Activated gamma-delta T cell treated with anti-CD3 and anti-CD28 coated beads, Interleukin-2, amount 50 U/mL, for 16 hours (primary cell): Measurements from ENCODE around the gene LCN10.

Experiments used
- DNase-seq: peaks from one replicate; pipeline ENCODE4 v3.0.0-alpha.2; 2020; ENCODE audit warnings: low read depth

Gene LCN10

DNA sequence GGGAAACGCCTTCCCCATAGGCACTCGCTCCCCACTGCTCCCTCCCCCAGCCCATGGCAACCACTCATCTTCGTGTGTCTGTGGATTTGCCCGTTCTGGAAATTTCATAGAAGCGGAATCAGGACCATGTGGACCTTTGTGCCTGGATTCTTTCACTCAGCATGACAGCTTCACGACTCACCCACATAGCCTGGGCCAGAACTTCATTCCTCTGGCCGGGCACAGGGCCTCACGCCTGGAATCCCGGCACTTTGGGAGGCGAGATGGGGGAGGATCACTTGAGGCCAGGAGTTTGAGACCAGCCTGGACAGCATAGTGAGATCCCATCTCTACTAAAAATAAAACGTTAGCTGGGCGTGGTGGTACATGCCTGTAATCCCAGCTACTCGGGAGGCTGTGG lies 42.4 kb downstream of the LCN10 start:
- no peak for DNase-seq

DNA sequence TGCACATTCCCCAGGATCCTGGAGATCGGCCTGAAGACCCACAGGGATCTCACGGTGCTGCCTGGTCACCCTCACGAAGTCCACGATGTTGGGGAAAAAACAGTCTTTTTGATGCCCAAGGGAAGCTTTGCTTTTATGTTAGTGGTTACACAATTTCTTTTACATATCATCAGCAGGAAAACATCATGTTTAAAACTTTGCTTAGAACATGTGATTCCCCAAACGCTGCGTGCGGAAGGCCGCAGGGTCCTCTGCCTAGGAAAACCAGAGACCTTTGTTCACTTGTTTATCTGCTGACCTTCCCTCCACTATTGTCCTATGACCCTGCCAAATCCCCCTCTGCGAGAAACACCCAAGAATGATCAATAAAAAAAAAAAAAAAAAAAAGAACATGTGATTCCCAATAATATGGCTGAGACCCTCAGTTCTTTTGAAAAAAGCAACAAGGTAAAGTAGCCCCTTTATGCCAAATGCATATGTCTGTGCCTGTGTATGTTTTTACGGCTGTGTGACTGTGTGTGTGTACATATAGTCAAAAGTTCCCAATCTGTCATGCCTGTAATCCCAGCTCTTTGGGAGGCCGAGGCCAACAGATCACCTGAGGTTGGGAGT lies 44.0 kb downstream of the LCN10 start:
- DNase-seq, result no peak

DNA sequence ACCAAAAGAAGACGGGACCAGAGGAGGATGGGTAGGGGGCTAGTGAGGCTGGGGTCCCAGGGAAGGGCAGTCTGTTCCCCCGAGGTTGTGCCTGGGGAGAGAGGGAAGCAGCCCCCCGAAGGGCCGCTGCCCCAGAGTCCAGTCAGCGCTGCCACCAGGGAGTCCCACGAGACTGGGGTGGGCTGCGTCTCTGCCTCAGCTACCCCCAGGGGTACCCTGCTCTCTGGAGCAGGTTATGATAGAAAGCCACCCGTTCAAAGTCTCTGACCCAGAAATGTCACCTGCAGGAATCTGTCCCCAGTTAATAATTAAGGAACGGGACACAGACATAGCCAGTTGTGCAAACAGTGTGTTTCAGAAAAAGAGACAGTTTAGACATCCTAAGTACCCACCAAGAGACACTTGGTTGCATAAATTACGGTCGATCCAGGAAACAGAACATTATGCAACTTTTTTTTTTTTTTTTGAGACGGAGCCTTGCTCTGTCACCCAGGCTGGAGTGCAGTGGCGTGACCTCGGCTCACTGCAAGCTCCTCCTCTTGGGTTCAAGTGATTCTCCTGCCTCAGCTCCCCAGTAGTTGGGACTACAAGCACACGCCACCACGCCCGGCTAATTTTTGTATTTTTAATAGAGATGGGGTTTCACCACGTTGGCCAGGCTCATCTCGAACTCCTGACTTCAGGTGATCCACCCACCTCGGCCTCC lies 44.8 kb downstream of the LCN10 start:
- DNase-seq, result no peak

DNA sequence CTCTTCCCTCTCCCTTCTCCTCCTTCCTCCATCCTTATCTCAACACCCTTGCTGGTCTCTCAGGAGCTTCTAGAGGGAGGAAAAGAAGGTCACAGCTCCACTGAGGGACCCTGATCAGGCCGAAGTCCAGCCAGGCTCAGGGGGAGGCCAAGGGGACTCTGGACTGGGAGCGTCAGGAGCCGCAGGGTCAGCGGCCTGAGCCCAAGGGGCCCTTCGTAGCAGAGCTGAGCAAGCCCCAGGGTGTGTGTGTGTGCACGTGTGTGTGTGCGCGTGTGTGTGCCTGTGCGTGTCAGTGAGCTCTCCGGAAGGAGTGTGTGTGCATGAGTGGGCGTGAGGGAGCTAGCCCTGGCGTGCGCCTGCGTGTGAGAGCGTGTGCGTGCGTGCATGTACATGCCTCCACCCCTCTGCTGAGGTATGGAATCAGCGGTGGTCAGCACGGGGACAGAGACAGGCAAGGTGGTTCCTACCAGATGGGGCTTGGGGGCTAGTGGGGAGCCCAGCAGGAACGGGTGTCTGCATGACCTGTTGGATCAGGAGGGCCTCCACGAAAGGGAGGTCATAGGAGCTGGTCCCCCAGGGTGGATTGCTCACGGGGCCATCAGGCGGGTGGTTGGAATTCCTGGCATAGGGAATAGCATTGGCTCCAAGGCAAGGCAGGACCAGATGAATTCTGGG lies 45.5 kb downstream of the LCN10 start:
- no peak for DNase-seq

DNA sequence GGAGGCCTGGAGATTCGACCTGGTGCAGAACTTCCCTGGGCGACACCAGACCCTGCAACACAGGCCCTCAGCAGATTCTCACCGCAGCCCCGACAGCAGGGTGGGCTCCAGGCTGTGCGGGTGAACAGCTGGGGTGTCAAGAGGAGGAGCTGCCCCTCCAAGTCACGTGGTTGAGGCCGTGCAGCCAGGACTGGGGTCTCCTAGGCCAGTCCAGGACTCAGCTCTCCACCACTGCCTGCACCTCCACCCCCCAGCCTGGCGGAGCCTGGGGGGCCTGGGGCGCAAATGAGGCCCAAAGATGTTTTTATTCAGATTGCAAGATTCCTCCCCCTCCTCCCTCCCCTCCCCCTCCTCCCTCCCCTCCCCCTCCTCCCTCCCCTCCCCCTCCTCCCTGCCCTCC lies 46.2 kb downstream of the LCN10 start:
- no peak for DNase-seq

DNA sequence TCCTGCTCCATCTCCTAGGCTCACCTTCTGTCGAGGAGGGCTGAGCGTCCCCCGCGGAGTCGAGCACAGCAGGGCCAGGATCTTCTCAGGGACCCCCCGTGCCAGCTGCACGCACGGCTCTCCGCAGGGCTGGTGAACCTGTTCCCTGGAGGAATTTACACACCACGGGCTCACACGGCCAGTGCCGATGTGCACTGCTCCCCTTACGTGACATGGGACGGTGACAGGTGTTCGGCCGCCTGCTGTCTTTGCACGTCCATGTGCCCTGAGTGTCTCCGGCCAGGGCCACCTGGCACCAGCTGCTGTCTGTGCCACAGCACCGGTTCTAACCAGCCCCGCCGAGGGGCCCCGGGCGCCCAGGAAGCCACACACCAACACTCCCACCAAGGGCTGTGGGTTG lies 46.8 kb downstream of the LCN10 start:
- DNase-seq, result no peak

DNA sequence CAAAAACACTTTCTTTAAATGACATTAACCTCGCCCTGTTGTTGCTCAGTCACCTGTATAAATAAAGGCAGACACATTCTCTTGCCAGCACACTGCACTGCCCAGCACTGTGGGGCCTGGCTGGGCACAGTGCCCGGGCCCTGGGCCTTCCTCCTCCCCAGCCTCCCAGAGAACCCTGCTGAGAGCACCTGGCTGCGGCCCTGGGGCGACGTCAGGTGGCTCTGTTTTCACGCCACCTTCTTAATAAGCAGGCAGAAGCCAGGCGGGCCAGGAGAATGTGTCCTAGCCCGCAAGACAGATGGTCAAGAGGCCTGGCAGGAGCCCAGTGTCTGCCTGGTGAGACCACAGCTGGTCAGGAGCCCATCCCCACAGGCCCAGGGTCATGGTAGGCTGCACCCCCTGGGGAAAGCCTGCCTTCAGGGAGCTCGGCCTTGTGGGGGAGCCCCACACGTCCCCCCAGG lies 47.3 kb downstream of the LCN10 start:
- DNase-seq, result no peak

DNA sequence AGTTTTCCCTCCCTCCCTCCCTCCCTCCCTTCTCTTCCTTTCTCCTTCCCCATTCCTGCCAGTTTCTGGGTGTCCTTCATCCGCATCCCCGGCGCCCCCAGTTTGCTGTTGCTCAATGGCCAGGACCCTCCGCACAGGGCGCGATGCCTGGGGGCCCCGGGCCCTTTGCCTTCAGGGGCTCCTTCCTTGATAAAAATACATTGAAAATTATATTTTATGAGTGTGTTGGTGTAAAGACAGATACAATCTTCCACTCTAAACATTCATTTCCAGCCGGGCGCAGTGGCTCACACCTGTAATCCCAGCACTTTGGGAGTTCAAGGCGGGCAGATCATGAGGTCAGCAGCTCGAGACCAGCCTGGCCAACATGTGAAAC lies 47.9 kb downstream of the LCN10 start:
- DNase-seq, result no peak

DNA sequence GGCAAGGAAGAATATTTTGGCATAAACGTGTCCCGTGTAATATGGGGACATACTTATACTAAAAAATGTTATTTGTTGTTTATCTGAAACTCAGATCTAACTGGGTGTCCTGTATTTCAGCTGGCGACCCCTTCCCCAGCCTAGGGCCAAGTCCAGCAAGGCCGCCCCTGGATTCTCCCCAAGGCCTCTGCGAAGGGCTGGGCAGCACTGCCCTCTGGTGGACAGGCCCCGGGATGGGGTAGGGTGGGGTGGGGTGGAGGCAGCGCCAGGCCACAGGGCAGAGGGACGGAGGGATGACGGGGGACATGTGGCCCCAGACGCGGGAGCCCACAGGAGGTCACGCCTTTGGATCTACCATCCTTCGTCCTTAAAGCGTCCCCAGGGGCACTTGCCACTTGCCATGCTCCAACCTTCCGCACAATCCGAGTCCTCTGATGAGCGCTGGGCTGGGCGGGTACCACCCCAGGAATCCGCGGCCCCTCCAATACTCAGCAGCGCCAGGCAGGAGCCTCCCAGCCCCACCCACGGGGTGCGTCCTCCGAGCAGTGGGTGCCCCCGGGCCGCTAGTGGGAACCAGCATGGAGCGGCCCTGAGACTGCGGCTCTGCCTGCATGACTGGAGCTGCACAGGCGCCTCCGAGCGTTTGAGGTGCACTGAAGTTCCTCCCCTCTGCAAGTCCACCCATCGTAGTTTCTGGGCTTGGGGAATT lies 48.4 kb downstream of the LCN10 start:
- no peak for DNase-seq

DNA sequence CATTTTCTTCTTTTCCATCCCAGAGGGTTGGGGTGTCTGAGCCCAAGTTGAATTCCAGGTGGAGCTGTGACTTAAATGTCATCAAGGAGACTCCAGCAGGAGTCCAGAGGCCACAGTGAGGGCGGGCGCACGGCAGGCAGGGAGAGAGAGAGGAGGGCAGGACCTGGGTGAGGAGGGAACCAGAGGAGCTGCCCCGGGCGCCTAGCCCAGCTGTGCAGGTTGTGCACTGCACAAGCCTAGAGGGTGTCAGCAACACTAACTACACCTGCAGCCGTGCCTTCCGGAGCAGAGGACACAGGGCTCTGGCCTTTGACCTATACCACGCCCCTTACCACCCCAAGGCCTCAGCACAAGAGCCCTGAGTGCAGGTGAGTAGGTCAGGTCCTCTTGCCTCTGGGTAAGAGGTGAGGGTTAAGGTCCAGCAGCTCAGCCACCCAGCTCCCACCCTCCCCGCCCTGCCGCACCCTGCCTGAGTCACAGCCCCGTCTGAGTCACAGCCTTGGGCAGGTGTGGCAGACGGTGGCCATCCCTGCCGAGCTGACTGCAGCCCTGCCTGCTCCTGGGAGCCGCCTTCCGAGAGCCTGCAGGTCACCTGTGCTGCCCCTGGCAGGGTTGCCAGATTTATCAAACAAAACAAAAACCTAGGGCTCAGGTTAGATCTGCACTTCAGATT lies 49.1 kb downstream of the LCN10 start:
- no peak for DNase-seq

DNA sequence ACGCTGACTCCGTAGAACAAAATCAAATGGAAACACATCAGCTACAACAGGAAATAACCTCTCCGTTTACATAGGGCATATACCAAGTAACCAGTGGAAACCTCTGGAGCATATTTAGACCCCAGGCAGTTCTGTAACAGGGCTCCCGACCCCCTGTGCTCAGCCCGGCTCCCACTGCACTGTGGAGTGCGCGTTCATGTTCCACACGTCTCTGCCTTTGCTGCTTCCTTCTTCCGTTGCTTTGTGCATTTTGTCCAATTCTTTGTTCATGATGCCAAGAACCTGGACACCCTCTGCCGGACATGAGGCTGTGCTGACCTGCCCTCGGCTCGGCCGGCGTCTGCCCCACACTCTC lies 49.6 kb downstream of the LCN10 start:
- no peak for DNase-seq

DNA sequence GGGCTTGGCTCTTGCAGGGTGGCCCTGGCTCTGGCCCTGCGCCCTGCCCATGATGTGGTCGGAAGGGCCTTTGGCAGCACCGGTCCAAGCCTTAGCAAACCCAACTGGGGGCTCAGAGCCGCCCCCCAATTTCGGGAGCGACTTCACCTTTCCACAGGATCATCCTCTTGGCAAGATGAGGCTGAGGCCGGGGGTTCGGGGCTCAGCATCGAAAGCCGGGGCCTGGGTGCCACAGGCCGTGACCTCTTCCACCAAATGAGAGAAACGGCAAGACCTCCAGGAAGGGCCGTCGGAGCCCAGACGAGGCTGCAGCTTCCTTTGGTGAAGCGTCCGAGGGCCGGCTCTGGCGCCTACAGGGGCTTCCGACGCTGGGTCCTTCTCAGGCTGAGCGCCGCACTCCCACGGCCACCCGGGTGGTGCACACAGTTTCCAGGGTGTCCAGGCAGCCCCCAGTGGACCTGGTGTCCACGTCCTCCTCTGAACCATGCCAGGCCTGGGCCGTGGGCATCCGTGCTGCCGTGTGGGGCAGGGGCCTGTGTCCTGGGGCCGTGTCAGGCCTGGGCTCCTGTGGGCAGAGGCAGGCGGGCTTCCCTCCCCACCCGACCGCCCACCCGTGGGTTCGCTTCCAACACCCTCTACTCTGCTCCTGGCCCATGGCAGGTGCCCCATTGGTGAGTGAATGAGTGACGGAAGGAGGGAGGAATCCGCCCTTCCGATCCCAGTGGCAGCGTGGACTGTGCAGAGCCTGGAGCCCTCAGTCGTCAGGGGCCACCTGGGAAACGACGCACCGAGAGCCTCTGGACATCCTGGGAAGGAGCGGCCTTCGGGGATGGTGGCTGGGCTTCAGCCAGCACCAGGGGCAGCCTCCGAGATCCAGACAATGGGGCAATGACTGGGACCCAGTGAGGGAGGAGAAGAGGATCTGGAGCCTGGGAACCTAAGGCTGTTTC lies 50.3 kb downstream of the LCN10 start:
- DNase-seq, result no peak

DNA sequence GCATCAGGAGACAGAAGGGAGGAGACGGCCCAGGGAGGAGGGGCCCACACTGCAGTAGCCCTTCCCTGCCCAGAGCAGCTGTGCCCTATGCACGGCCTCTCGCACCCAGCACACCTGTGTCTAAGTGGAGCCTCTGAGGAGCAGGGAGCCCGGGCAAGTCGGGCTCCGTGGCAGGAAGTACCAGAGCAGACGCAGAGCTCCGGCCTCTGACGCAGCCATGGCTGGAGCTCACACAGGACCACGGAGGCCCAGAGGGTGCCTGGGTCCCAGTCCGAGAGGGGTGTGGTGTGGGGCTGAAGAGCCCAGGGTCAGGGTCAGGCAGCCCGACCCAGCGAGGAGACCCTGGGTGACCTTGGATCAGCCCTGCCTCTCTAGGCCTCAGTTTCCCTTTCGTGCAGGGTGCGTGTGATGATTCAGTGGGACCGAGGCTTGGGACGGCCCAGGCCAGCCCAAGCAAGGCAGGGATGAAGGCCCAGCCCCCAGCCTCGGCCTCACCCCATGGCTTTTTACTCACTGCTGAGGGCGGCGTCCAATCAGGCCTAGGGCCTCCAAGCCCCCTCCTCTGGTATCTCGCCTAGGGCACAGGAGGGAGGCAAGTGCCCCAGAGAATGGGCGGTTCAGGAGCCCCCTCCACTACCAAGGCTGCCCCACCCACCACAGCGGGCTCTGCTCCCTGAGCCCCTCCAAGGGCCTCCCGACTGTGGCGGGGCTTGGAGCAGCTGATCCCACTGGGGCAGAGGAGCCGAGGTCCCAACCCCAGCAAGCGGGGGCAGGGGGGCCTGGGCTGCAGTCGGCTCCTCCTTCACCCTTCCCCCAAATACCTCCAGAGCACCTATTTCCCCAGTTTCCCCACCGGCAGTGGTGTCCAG lies 51.2 kb downstream of the LCN10 start:
- DNase-seq, result no peak

DNA sequence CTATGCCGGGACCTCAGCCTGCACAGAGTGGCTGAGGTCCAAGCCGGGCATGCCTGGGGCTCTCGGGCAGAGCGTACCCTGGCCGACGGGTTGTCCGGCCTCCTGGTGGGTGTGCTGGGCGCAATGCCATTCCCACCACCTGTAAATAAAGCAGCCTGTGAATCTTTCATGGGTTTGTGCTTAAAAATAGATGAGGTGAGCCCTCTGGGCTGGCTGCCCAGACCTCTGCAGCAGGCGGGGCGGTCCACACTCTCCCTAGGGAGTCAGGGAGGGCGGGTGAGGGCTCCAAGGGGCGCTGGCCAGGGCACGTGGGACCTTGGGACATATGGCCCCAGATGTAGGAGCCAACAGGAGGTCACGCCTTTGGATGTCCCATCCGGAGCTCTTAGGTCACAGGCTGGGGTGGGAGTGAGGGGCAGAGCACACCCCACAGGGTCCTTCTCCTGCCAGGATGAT lies 51.9 kb downstream of the LCN10 start:
- no peak for DNase-seq

DNA sequence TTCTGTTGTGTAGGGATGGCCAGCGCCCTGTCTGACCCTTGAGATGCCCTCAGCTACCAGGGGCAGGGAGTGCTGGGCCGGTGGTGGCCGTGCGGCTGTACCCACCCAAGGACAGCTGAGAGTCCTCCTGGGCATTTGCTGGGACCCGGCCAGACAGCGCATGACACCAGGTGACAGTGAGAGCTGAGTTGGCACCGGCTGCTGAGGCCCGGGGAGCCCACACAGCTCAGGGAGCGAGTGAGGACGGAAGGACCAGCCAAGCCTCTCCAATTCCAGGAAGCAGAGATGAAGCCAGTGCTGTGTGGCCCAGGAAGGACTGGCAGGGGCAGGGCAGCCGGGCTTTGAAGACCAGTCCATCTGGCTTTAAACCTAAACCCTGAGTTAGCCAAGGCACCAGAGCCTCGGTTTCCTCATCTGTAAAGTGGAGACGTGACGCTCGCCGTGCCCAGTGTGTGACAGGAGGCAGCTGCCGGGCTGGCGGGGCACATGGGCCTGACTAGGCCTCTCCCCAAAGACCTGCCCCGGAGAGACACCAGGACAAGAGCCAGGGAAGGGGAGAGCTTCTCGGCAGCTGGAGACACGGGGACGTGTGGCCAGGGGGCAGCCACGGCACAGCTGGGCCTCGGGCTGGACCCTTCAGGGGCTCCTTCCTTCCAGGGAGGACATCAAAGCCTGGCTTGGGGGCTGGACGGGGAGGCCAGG lies 52.5 kb downstream of the LCN10 start:
- DNase-seq, result no peak

DNA sequence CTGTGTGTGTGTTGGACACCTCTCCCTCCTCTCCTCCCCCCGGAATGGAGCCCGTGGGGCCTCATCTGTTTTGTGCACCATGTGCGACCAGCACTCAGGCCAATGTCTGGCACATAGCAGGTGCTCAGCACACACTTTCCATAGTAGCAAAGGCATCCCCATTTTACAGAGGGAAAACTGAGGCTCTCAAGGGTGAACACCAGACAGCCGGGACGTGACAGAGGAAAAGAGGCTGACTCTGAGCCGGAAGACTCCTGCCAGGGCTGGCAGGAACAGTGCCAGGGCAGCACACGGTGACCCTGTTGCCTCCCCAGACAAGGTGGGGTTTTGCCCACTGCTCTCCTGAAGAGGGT lies 53.7 kb downstream of the LCN10 start:
- DNase-seq, result no peak

DNA sequence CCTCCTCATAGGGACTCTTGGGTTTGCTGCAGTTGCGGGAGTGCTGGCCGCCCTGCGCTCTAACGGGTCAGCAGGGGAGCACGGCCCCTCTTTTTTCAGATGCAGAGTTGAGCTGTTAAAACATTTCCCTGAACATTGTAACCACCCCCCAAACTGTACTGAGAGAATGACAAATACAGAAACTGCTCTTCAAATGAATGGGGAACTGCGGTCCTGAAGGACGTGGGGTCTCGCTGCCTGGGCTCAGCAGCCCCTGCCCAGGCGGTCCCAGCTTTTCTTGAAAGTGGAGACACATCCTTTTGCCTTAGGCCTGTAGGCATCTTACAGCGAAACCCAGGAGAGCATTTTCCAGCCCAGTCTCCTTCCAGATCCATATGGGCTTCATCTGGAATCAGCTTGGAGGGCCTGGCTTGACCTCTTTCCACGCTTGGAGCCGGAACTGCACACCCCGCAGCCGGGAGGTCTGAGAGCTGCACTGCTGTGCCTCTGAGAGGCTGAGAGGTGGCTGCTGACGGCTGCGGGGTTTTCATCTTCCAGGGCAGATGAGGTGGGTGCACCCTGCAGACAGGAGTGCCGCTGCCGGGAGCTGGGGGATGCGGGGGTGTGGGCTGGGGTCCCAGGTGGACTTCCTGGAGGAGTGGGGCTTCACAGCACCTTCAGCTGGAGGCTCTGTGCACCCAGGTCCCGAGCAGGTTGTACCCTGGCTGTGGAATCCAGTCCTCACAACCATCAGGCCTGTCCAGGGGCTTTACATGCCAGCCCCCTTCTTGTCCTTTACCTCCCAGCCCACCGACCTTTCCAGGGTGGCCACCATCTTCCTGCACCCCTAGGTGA lies 54.2 kb downstream of the LCN10 start:
- DNase-seq, result no peak
